Activated CD8-positive, alpha-beta T cell treated with anti-CD3 and anti-CD28 coated beads for 36 hours (primary cell): ENCODE results near the gene CDC14A. TPM values are rescaled to one million over a fixed set of nuclear protein-coding genes. Genes with fewer than 3 reads are reported as not detected.
A peak's percentile ranks its signal among the peaks of the same experiment; 100 is the strongest.

Experiments used
- ATAC-seq: fragments of 200-7000 bp; cut with Tn5 transposase; one replicate; pipeline ENCODE4 v1.10.0; 2021; ENCODE audit warnings: mild to moderate bottlenecking, moderate library complexity
- CTCF ChIA-PET: fragments of 350-600 bp; sonication (Branson Sonifier 250); formaldehyde crosslinking; loops from one replicate; lab custom pipeline; 2021; ENCODE audit warnings: antibody characterized with exemption; lab: Charles Lee
- POLR2A ChIA-PET: fragments of 350-600 bp; sonication (Branson Sonifier 250); formaldehyde crosslinking; loops from one replicate; lab custom pipeline; 2021; ENCODE audit warnings: antibody characterized with exemption; lab: Charles Lee
- DNase-seq: peaks from one replicate; pipeline ENCODE4 v3.0.0-alpha.2; 2020
- H3K27ac Mint-ChIP-seq: one replicate; pipeline ENCODE4 v1.8.0; 2021; ENCODE audit warnings: mild to moderate bottlenecking, mixed read lengths
- H3K27me3 Mint-ChIP-seq: one replicate; pipeline ENCODE4 v1.8.0; 2021; ENCODE audit warnings: mixed read lengths
- H3K36me3 Mint-ChIP-seq: one replicate; pipeline ENCODE4 v1.8.0; 2021; ENCODE audit warnings: low read depth, mixed read lengths
- H3K4me1 Mint-ChIP-seq: one replicate; pipeline ENCODE4 v1.8.0; 2021; ENCODE audit warnings: low read depth, mixed read lengths
- H3K4me3 Mint-ChIP-seq: one replicate; pipeline ENCODE4 v1.8.0; 2021; ENCODE audit warnings: mild to moderate bottlenecking, moderate library complexity, mixed read lengths
- H3K9me3 Mint-ChIP-seq: one replicate; pipeline ENCODE4 v1.8.0; 2021; ENCODE audit warnings: mixed read lengths
- CTCF ChIP-seq: fragments of 200-600 bp; IDR thresholded peaks from one replicate; pipeline ENCODE4 v1.8.0; 2022; ENCODE audit warnings: antibody characterized with exemption, mild to moderate bottlenecking
- intact Hi-C: fragments of 100-400 bp; cut with micrococcal nuclease; formaldehyde crosslinking; loops from one replicate; pipeline ENCODE4 v1.10.0; 2022
- total RNA-seq, 2 experiments: library from RNA; stranded (reverse); gene quantifications; one replicate each; pipeline ENCODE4 v1.2.3, GENCODE V29; 2021

The CDC14A gene
- total RNA-seq, 2 experiments from 2014 or later = 14.3 to 17.2 TPM

DNA sequence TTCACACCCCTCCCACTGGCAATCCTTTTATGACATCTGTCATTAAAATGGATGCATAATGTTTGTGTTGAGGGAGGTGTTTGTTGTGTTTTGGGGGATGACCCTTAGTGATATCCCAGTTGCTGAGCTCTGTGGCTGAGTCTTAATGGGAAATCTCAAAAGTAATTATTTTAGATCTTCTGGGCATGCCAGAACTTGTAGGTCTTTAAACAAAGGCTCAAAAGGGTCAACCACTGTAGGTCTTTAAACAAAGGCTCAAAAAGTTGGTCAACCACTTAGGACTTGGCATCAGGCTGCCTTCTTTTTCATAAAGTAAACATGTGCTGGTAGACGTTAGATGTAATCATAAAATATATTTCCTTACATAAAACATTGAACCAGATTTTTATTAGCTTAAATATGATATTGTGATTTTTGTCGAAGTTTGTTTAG lies 78.0 kb downstream of the CDC14A start:
- H3K9me3 Mint-ChIP-seq = peaks cover 2% of the 10 kb centered on the region
- ATAC-seq (no peak), DNase-seq (no peak)
- TF ChIP-seq CTCF = no peak
- H3K27me3 Mint-ChIP-seq = no peaks in the 10 kb centered on the region
- H3K4me3 Mint-ChIP-seq = no peak overlapping the region
- ChIA-PET POLR2A (interaction anchor here (0.7 kb wide), 1 partner anchor 436 kb away, joined by 4 read pairs; no protein-coding TSS in a partner anchor), CTCF (interaction anchor here (0.8 to 2.5 kb wide), 8 partner anchors 10 to 438 kb away, joined by 3 to 15 read pairs (median 3); no protein-coding TSS in a partner anchor)
- H3K27ac Mint-ChIP-seq = no peak overlapping the region
- H3K36me3 Mint-ChIP-seq = peaks cover 46% of the 10 kb centered on the region
- intact Hi-C loops = no loop called here
- peaks cover 59% of the 10 kb centered on the region for H3K4me1 Mint-ChIP-seq

DNA sequence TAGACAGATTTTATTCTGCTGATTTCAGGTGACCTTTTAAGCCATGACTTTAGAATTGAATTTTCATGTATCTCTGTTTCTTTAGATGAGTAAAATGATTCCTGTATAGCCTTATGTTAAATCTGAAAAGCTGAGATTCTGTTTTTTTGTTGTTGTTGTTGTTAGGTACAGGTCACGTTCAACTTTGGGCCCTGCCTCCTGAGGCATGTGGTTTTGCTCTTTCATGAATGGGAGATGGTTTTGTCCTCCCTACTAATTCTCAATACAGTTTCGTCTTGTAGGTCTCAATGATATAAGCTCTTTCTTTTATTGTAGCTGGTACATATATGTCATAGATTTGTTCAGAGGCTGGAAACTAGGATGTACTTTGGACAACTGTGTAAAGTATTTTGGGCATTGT lies 79.6 kb downstream of the CDC14A start:
- DNase-seq (no peak), ATAC-seq (no peak)
- Mint-ChIP-seq H3K36me3 (peaks cover 47% of the 10 kb centered on the region), H3K4me3 (no peak overlapping the region), H3K9me3 (peaks cover 2% of the 10 kb centered on the region), H3K4me1 (peaks cover 64% of the 10 kb centered on the region), H3K27me3 (no peaks in the 10 kb centered on the region), H3K27ac (peak overlapping the region; percentile 69)
- TF ChIP-seq CTCF = no peak
- ChIA-PET POLR2A (interaction anchor here (1.1 kb wide), 1 partner anchor 41 kb away, joined by 3 read pairs; no protein-coding TSS in a partner anchor), CTCF (interaction anchor here (1.0 to 4.4 kb wide), 4 partner anchors 9 to 437 kb away, joined by 4 to 33 read pairs (median 7); no protein-coding TSS in a partner anchor)
- intact Hi-C loops = no loop called here

DNA sequence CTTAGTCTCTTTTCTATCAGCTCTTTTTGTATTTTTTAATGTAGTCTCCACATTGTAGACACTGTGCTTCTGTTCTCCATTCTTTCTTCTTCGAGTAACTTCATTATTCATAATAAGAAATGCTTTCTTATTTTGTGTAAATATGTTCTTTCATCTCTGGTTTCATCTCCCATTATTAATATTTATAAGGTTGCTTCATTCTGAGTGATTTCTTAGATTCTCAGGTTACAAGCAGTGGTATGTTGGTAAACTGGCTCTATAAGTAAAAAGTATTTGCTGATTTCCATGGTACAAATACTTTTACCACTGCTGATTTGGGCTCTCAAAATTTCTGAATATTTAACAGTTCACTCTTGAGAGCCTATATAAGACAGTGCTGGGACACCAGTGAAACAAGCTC lies 81.3 kb downstream of the CDC14A start:
- Mint-ChIP-seq H3K36me3 (peaks cover 45% of the 10 kb centered on the region), H3K27me3 (no peaks in the 10 kb centered on the region), H3K4me1 (peaks cover 62% of the 10 kb centered on the region), H3K4me3 (no peak overlapping the region), H3K9me3 (peaks cover 2% of the 10 kb centered on the region), H3K27ac (peak overlapping the region; percentile 1)
- DNase-seq (no peak), ATAC-seq (no peak)
- POLR2A ChIA-PET = interaction anchor here (0.9 to 1.4 kb wide), 4 partner anchors 21 to 168 kb away, joined by 3 to 5 read pairs (median 4); partner anchors contain the start of genes CDC14A and RTCA
- no peak for TF ChIP-seq CTCF
- CTCF ChIA-PET = interaction anchor here (0.8 to 4.4 kb wide), 5 partner anchors 11 to 80 kb away, joined by 4 to 33 read pairs (median 5); no protein-coding TSS in a partner anchor
- intact Hi-C loops = no loop called here

DNA sequence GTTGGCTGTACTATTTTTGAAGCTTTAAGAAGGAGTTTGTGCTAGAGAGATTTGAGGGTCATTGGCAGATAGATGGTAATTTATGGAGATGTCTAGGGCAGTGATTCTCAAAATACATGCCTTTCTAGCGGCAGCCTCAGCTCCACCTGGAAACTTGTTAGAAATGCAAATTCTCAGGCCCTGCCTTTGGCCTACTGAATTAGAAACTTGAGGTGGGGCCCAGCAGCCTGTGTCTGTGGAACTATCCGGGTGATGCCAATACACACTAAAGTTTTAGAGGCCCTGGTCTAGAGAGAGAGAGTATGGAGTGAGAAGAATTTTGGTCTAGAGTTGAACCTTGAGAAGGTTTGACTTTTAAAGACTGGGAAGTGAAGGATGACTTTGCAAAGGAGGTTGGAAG lies 82.5 kb downstream of the CDC14A start:
- Mint-ChIP-seq H3K27ac (peak overlapping the region; percentile 58), H3K4me3 (no peak overlapping the region), H3K36me3 (peaks cover 41% of the 10 kb centered on the region), H3K27me3 (no peaks in the 10 kb centered on the region), H3K9me3 (peaks cover 2% of the 10 kb centered on the region), H3K4me1 (peaks cover 68% of the 10 kb centered on the region)
- intact Hi-C loops = no loop called here
- TF ChIP-seq CTCF = no peak
- ATAC-seq (no peak), DNase-seq (no peak)
- CTCF ChIA-PET = interaction anchor here (1.5 to 4.4 kb wide), 3 partner anchors 12 to 81 kb away, joined by 5 to 33 read pairs (median 5); no protein-coding TSS in a partner anchor
- POLR2A ChIA-PET = no interaction called here

GRCh38 chr1:100438375-100438774 lies 86.1 kb downstream of the CDC14A start:
- ATAC-seq (no peak), DNase-seq (no peak)
- CTCF ChIA-PET = interaction anchor here (1.1 to 3.5 kb wide), 3 partner anchors 8 to 79 kb away, joined by 3 to 15 read pairs (median 5); no protein-coding TSS in a partner anchor
- intact Hi-C loops = no loop called here
- H3K4me1 Mint-ChIP-seq = peaks cover 71% of the 10 kb centered on the region
- H3K27ac Mint-ChIP-seq = peak overlapping the region; percentile 39
- H3K4me3 Mint-ChIP-seq = no peak overlapping the region
- TF ChIP-seq CTCF = no peak
- peaks cover 25% of the 10 kb centered on the region for H3K36me3 Mint-ChIP-seq
- no peaks in the 10 kb centered on the region for H3K9me3 Mint-ChIP-seq
- POLR2A ChIA-PET = interaction anchor here (1.3 kb wide), 1 partner anchor 85 kb away, joined by 6 read pairs; no protein-coding TSS in a partner anchor
- no peaks in the 10 kb centered on the region for H3K27me3 Mint-ChIP-seq
